GM11168 (cell line): ENCODE measurements around the gene ITPKB.
"Not testable (repeated sequence)": the region's sequence is repeated elsewhere in the genome, so short reads cannot be mapped to it uniquely, and the experiment has no call there.

Experiments
- in situ Hi-C: fragments of 300-500 bp; cut with MboI; formaldehyde crosslinking; loops from one replicate; pipeline ENCODE4 v1.12.0; 2022; ENCODE audit warnings: low sequenced_read_pairs; ENCODE audit not compliant: unreplicated experiment

Gene ITPKB

DNA sequence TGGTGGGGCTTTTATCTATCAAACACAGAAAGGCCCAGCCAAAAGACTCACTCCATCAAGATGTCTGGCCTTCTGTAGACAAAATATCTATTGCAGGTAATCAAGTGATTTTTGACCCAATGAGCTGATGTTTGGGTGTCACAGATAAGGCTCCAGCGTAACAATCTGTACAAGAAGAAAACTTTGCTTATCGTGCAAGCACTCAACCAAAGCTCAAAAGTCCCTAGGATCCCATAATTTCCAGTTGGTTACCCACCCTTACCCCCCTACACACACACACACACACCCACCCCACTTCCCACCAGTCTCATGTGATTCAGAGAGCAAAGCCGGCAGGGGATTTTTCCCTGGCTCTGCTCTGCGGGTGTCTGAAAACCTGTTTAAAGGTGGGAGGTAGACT is 5.8 kb downstream of the ITPKB start:
- in situ Hi-C loops = loop anchor here (10.0 kb wide), 2 partner anchors 79 to 91 kb away; no protein-coding TSS in a partner anchor

DNA sequence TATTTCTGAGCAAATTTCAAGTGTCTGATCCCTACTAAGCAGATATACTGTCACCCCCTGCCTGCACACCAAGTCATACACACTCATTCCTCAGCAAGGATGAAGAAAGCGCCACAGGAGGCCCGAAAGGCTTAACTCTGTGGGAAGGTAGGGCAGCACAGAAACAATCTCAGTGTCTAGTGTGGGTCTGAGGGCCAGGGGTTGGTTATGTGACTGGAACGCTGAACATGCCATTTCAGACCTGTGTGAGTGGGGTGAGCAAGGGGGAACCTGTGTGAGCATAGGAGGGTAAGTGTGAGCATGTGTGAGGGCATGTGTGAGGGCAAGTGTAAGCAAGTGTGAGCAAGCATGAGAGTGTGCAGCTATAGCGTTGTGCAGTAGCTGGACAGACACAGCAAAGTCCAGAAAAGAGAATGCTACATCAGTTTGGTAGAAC is 6.2 kb downstream of the ITPKB start:
- in situ Hi-C loops = loop anchor here (10.0 kb wide), 2 partner anchors 78 to 92 kb away; no protein-coding TSS in a partner anchor

DNA sequence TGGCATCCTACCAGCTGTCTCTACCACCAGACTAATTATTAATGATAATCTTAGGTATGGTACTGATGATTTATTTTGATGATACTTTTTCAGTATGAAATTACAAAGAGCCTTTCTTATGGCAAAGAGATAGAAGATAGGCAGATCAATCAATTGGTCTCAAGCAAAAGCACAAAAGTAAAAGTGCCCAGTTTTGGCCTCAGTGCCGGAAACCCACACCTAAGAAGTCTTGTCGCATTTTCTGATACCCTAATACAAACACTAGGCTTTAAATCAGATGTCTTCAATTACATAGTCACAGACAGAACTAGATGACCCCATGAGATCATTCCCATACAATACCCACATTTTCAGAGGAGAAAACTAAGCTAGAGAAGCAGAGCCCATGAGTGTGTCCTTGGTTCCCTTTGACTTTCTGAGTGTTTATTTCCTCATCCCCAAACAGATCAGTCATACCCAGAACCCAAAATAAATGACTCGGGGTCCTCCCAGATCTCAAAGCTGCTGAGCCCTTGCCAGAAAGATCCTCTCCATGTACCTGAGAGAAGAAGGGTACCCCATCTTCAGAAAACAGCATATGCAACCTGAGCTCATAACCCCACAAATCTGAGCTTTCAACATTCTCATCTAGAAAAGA is 7.7 kb downstream of the ITPKB start:
- in situ Hi-C loops = loop anchor here (10.0 kb wide), 2 partner anchors 77 to 93 kb away; no protein-coding TSS in a partner anchor

DNA sequence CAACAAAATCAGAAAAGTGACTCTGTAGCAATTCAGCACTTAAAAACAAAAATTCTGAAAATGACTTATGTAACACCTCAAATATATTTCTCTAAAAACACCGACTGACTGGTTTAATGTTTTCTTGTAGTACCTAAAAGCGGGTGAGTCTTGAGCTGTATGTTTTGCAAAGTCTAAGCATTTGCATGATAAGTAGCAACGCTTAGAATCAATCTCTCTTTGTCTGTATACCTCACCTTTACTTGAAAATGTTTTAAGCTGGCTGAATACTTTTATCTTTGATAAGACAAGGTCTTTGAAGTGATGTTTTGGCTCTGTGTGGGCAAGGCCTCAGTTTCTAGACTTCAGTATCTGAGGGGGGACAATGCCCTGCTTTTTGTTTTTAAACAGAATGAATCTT is 8.2 kb downstream of the ITPKB start:
- in situ Hi-C loops = loop anchor here (10.0 kb wide), 2 partner anchors 76 to 94 kb away; no protein-coding TSS in a partner anchor

GRCh38 chr1:226730071-226730470 is 9.0 kb downstream of the ITPKB start:
- in situ Hi-C loops = loop anchor here (10.0 kb wide), 2 partner anchors 75 to 95 kb away; no protein-coding TSS in a partner anchor

- in situ Hi-C loops = no loop called here
Observed at GRCh38 chr1:226728448-226728847, 10.6 kb downstream of the ITPKB start.

- in situ Hi-C loops = no loop called here
Observed at GRCh38 chr1:226725897-226726267, 13.2 kb downstream of the ITPKB start.

GRCh38 chr1:226723657-226724532 is 15.2 kb downstream of the ITPKB start:
- in situ Hi-C loops = no loop called here

- in situ Hi-C loops = no loop called here
Observed at GRCh38 chr1:226722901-226723656, 16.0 kb downstream of the ITPKB start.

DNA sequence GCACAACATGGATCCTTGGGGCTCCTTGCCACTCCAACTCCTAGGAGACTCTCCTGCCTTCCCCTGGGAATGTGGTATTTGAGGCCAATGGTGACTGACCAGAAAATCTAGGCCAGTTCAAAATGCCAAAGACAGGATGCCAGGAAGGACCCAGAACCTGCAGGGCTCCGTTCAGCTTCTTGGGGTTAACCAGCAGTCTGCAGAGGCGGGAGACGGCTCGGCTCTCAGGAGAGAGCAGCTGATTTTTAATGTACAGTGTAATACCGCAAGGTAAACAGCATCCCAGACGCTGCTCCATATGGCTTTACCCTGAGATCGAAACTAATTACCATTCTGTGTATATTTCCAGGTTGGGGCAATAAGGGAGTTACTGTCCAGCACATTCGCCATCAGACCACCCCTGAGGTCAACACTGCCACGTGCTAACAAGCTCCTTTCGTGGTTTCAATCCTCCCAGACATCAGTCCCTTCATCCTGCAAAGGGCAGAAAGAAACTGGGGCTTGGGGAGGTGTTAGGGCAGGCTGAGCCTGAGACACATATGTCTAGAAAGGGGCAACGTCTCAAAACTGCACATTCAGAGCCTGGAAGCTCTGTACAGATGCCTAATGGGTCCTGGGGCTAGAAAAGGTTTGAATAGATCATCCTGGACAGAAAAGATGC is 16.7 kb downstream of the ITPKB start:
- in situ Hi-C loops = no loop called here

DNA sequence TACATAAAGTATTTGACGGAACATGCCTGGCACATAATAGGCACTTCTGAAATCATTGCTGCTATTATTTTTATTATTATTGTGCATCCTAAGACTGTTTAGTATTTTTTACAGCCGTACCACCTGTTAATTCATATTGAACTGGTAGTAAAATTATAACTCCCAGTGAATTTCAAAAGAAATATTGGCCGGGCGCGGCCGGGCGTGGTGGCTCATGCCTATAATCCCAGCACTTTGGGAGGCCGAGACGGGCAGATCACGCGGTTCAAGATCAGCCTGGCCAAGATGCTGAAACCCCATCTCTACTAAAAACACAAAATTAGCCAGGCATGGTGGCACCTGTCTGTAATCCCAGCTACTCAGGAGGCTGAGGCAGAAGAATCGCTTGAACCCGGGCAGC is 18.5 kb downstream of the ITPKB start:
- in situ Hi-C loops = not testable (repeated sequence)

DNA sequence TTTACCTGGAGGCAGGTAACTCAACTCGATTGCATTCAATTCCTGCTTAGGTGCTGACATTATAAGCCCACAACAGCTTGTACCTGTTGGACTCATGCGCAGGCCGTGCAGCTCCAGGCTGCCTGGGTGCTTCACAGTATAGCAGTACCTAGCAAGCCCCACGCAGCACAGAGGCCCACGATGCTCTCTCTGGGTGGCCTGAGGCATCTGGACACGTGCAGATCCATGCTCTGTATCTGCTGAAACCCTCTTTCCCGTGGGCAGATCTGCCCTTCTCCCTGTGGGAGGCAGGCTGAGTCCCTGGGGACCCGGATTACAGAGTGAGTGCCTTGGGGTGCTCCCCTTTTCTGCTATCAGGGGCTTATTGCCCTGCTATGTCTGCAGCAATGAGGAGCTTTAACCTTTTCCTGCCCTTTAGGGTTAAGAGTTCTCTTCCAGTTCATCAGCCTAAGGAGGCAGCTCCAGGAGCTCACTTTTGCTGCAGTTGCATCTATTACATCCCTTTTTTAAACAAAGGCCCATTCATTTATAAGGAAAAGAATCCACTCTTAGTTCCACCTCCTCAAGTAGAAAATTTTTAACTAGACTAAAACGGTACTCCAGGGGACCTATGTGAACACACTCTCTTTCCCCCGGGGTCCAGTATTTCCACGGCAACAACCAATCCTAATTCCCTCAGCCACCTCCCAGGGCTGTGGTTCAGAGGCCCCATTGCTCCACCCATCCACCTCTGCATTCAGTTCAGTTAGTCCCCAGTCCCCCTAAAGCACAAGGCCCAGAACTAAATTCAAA is 19.3 kb downstream of the ITPKB start:
- in situ Hi-C loops = no loop called here

DNA sequence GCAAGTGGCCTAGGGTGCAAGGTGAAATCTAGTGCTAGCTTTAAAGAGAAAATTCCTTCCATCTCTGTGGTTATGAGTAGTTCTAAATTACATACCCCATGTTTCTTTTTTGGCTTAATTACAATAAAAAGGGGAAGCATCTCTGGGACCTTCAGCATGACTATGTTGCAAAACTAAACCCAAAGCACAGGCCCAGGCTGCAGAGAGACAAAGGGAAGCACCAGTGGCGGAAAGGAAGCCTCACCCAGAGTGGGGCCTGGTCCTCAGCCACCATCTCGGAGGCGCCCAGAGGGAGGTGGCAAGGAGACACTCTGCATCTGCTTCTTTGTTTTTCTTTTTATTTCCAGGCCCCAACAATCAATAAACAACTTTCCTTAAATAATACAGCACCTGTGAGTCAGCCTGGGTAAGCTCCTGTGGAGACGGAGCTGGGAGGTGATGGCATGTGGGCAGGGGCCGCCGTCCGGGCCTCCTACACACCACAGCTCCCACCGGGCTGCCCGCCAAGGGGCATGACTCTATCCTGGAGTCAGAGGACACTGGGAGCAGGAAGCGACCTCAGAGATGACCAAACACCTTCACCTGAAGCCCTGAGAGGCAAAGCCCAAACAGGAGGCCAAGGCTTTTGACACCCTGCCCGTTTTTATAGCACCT is 21.7 kb downstream of the ITPKB start:
- in situ Hi-C loops = no loop called here

GRCh38 chr1:226716577-226716976 is 22.5 kb downstream of the ITPKB start:
- in situ Hi-C loops = no loop called here

DNA sequence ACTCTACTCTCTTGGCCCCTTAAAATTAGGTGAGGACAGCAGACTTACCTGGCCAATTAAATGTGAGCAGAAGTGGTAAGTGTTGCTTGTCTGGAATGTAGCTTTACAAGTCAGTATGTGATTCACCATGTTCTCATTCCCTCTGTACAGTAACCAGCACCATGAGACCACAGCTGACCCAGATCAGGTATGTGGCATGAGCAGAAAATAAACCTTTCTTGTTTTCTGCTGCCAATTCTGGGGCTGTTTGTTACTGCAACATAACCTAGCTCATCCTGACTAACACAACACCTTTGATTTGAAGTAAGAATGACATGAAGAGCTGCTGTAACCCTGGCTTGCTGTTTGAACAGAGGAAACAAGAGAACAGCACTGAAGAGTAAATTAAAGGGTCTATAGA is 24.9 kb downstream of the ITPKB start:
- in situ Hi-C loops = no loop called here

GRCh38 chr1:226712742-226713419 is 26.2 kb downstream of the ITPKB start:
- in situ Hi-C loops = no loop called here

GRCh38 chr1:226711976-226712741 is 26.9 kb downstream of the ITPKB start:
- in situ Hi-C loops = no loop called here

GRCh38 chr1:226710501-226710900 is 28.6 kb downstream of the ITPKB start:
- in situ Hi-C loops = no loop called here
